ENCODE results near the gene DLEC1. TPM values are rescaled to one million over a fixed set of nuclear protein-coding genes. Genes with fewer than 3 reads are reported as not detected.

DLEC1 gene
- total and polyA plus RNA-seq, 9 donors: 0.17 to 0.87 (median 0.32) TPM

GRCh38 chr3:38138349-38139190, 99.6 kb downstream of the DLEC1 start, which contains the start of gene MYD88:
Gene MYD88 (plus strand): TSS chr3:38138661. CDS start chr3:38138701, 40 bp downstream.
- under 1% methylated on average over 61 of the region's 65 CpGs for WGBS (ENCODE audit: insufficient coverage)
- peak; percentile 86 for DNase-seq
- Histone ChIP-seq H3K4me1 (ENCODE audit: control insufficient read depth, insufficient read depth, low read length) (peaks cover 31% of the 10 kb centered on the region), H3K27ac (ENCODE audit: low read length) (peak within 1 kb of the TSS; percentile 99), H3K36me3 (ENCODE audit: control insufficient read depth, insufficient read depth, low read length) (peaks cover 39% of the 10 kb centered on the region), H3K9me3 (replicated peaks; ENCODE audit: control insufficient read depth, low read depth, low read length) (no peaks in the 10 kb centered on the region), H3K4me3 (ENCODE audit: low read length) (peak within 1 kb of the TSS; percentile 91), H3K27me3 (ENCODE audit: control insufficient read depth, insufficient read depth, low read length) (no peaks in the 10 kb centered on the region)

GRCh38 chr3:38139191-38139590, 100.2 kb downstream of the DLEC1 start:
- WGBS (ENCODE audit: insufficient coverage): 6% methylated on average over 7 of the region's 8 CpGs
- DNase-seq: no peak
- peaks cover 31% of the 10 kb centered on the region for H3K4me1 ChIP-seq (ENCODE audit: control insufficient read depth, insufficient read depth, low read length)

GRCh38 chr3:38139652-38140051, 100.6 kb downstream of the DLEC1 start:
- WGBS (ENCODE audit: insufficient coverage): 100% methylated on average over 1 of the region's 7 CpGs
- Histone ChIP-seq H3K4me3 (ENCODE audit: low read length) (peak overlapping the region; percentile 91), H3K27ac (ENCODE audit: low read length) (no peak overlapping the region), H3K27me3 (ENCODE audit: control insufficient read depth, insufficient read depth, low read length) (no peaks in the 10 kb centered on the region), H3K4me1 (ENCODE audit: control insufficient read depth, insufficient read depth, low read length) (peaks cover 31% of the 10 kb centered on the region), H3K36me3 (ENCODE audit: control insufficient read depth, insufficient read depth, low read length) (peaks cover 28% of the 10 kb centered on the region), H3K9me3 (replicated peaks; ENCODE audit: control insufficient read depth, low read depth, low read length) (no peaks in the 10 kb centered on the region)
- DNase-seq: no peak

More at GRCh38 chr3:38139191-38139590, 100.2 kb downstream of the DLEC1 start:
- Histone ChIP-seq H3K9me3 (replicated peaks; ENCODE audit: control insufficient read depth, low read depth, low read length) (no peaks in the 10 kb centered on the region), H3K27me3 (ENCODE audit: control insufficient read depth, insufficient read depth, low read length) (no peaks in the 10 kb centered on the region), H3K36me3 (ENCODE audit: control insufficient read depth, insufficient read depth, low read length) (peaks cover 33% of the 10 kb centered on the region), H3K27ac (ENCODE audit: low read length) (peak overlapping the region; percentile 99), H3K4me3 (ENCODE audit: low read length) (peak overlapping the region; percentile 91)

DNA sequence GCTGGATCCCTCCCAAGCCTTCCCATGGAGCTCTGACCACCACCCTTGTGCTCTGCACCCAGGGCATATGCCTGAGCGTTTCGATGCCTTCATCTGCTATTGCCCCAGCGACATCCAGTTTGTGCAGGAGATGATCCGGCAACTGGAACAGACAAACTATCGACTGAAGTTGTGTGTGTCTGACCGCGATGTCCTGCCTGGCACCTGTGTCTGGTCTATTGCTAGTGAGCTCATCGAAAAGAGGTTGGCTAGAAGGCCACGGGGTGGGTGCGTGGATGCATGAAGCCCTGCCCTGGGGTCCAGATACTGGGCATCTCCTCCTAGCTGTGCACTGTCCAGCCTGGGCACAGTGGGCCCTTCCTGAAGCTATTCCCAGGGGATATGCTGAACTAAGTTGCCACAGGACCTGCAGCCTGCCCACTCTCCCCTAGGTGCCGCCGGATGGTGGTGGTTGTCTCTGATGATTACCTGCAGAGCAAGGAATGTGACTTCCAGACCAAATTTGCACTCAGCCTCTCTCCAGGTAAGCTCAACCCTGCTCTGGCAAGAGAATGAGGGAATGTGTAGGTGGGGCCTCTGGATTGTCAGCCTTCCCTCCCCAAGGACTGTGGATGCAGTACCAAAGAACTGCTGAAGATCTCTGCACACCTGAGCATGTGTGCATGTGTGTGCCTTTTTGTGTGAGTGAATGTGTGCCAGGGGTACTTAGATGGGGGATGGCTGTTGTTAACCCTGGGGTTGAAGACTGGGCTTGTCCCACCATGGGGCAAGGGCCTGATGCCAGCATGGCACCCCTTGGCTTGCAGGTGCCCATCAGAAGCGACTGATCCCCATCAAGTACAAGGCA, 101.5 kb downstream of the DLEC1 start:
- no peaks in the 10 kb centered on the region for H3K27me3 ChIP-seq (ENCODE audit: control insufficient read depth, insufficient read depth, low read length)
- no peak overlapping the region for H3K4me3 ChIP-seq (ENCODE audit: low read length)
- H3K27ac ChIP-seq (ENCODE audit: low read length): no peak overlapping the region
- peaks cover 29% of the 10 kb centered on the region for H3K4me1 ChIP-seq (ENCODE audit: control insufficient read depth, insufficient read depth, low read length)
- H3K36me3 ChIP-seq (ENCODE audit: control insufficient read depth, insufficient read depth, low read length): peaks cover 25% of the 10 kb centered on the region
- DNase-seq: no peak
- H3K9me3 ChIP-seq (replicated peaks; ENCODE audit: control insufficient read depth, low read depth, low read length): no peaks in the 10 kb centered on the region
- 95% methylated on average over 10 of the region's 13 CpGs for WGBS (ENCODE audit: insufficient coverage)

DNA sequence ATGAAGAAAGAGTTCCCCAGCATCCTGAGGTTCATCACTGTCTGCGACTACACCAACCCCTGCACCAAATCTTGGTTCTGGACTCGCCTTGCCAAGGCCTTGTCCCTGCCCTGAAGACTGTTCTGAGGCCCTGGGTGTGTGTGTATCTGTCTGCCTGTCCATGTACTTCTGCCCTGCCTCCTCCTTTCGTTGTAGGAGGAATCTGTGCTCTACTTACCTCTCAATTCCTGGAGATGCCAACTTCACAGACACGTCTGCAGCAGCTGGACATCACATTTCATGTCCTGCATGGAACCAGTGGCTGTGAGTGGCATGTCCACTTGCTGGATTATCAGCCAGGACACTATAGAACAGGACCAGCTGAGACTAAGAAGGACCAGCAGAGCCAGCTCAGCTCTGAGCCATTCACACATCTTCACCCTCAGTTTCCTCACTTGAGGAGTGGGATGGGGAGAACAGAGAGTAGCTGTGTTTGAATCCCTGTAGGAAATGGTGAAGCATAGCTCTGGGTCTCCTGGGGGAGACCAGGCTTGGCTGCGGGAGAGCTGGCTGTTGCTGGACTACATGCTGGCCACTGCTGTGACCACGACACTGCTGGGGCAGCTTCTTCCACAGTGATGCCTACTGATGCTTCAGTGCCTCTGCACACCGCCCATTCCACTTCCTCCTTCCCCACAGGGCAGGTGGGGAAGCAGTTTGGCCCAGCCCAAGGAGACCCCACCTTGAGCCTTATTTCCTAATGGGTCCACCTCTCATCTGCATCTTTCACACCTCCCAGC, 102.4 kb downstream of the DLEC1 start:
- DNase-seq: no peak
- Histone ChIP-seq H3K4me3 (ENCODE audit: low read length) (no peak overlapping the region), H3K4me1 (ENCODE audit: control insufficient read depth, insufficient read depth, low read length) (peaks cover 24% of the 10 kb centered on the region), H3K27me3 (ENCODE audit: control insufficient read depth, insufficient read depth, low read length) (no peaks in the 10 kb centered on the region), H3K27ac (ENCODE audit: low read length) (no peak overlapping the region), H3K9me3 (replicated peaks; ENCODE audit: control insufficient read depth, low read depth, low read length) (peaks cover 3% of the 10 kb centered on the region), H3K36me3 (ENCODE audit: control insufficient read depth, insufficient read depth, low read length) (peaks cover 25% of the 10 kb centered on the region)
- WGBS (ENCODE audit: insufficient coverage): 94% methylated on average over 5 of the region's 7 CpGs

DNA sequence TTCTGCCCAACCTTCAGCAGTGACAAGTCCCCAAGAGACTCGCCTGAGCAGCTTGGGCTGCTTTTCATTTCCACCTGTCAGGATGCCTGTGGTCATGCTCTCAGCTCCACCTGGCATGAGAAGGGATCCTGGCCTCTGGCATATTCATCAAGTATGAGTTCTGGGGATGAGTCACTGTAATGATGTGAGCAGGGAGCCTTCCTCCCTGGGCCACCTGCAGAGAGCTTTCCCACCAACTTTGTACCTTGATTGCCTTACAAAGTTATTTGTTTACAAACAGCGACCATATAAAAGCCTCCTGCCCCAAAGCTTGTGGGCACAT, 102.9 kb downstream of the DLEC1 start:
- Histone ChIP-seq H3K27ac (ENCODE audit: low read length) (no peak overlapping the region), H3K4me1 (ENCODE audit: control insufficient read depth, insufficient read depth, low read length) (peaks cover 24% of the 10 kb centered on the region), H3K36me3 (ENCODE audit: control insufficient read depth, insufficient read depth, low read length) (peaks cover 25% of the 10 kb centered on the region), H3K4me3 (ENCODE audit: low read length) (no peak overlapping the region), H3K27me3 (ENCODE audit: control insufficient read depth, insufficient read depth, low read length) (no peaks in the 10 kb centered on the region), H3K9me3 (replicated peaks; ENCODE audit: control insufficient read depth, low read depth, low read length) (peaks cover 3% of the 10 kb centered on the region)
- WGBS (ENCODE audit: insufficient coverage): 86% methylated on average over 1 of the region's 2 CpGs
- DNase-seq: no peak

GRCh38 chr3:38142959-38143358, 104.0 kb downstream of the DLEC1 start:
- no CpG with 5 or more reads among the region's 1 CpG for WGBS (ENCODE audit: insufficient coverage)
- Histone ChIP-seq H3K4me3 (ENCODE audit: low read length) (no peak overlapping the region), H3K27me3 (ENCODE audit: control insufficient read depth, insufficient read depth, low read length) (no peaks in the 10 kb centered on the region), H3K27ac (ENCODE audit: low read length) (no peak overlapping the region), H3K4me1 (ENCODE audit: control insufficient read depth, insufficient read depth, low read length) (peaks cover 19% of the 10 kb centered on the region), H3K36me3 (ENCODE audit: control insufficient read depth, insufficient read depth, low read length) (peaks cover 25% of the 10 kb centered on the region), H3K9me3 (replicated peaks; ENCODE audit: control insufficient read depth, low read depth, low read length) (peaks cover 5% of the 10 kb centered on the region)
- no peak for DNase-seq

DNA sequence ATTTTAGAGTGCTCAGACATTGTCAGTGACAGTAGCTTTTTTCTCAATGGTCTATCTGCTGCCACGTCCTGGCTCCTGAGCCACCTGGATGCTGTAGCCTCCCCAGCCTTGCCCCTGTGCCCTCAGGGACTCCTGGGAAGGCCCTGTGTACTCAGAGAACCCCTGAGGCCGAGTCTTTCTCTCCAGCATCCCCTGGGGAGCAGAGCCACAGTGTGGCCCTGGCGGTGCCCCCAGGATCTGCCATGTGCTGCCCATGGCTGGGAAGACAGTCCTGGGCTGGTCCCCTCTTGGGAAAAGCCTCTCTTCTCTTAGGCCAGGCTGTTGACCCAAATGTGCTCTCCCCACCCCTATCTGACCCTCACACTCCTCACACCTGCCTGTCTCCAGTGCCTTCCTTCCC, 104.5 kb downstream of the DLEC1 start:
- H3K27ac ChIP-seq (ENCODE audit: low read length): no peak overlapping the region
- peaks cover 16% of the 10 kb centered on the region for H3K4me1 ChIP-seq (ENCODE audit: control insufficient read depth, insufficient read depth, low read length)
- H3K9me3 ChIP-seq (replicated peaks; ENCODE audit: control insufficient read depth, low read depth, low read length): peaks cover 5% of the 10 kb centered on the region
- no peak for DNase-seq
- no peak overlapping the region for H3K4me3 ChIP-seq (ENCODE audit: low read length)
- H3K27me3 ChIP-seq (ENCODE audit: control insufficient read depth, insufficient read depth, low read length): no peaks in the 10 kb centered on the region
- WGBS (ENCODE audit: insufficient coverage): 58% methylated on average over 3 of the region's 3 CpGs
- peaks cover 25% of the 10 kb centered on the region for H3K36me3 ChIP-seq (ENCODE audit: control insufficient read depth, insufficient read depth, low read length)

DNA sequence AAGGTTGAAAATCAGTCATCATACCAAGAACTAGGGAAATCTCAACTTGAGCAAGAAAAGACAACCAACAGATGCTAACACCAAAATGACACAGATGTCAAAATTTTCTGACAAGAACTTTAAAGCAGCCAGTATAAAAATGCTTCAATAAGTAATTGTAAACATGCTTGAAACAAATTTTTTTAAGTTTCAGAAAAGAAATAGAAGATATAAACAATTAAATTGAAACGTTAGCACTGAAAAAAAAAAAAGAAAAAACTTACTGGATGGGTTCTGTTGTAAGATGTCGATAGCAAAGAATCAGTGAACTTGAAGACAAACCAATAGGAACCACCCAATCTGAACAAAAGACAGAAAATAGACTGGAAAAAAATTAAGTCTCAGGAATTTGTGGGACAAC, 107.5 kb downstream of the DLEC1 start:
- Histone ChIP-seq H3K4me1 (ENCODE audit: control insufficient read depth, insufficient read depth, low read length) (no peaks in the 10 kb centered on the region), H3K9me3 (replicated peaks; ENCODE audit: control insufficient read depth, low read depth, low read length) (peaks cover 5% of the 10 kb centered on the region), H3K27ac (ENCODE audit: low read length) (no peak overlapping the region), H3K4me3 (ENCODE audit: low read length) (no peak overlapping the region), H3K27me3 (ENCODE audit: control insufficient read depth, insufficient read depth, low read length) (no peaks in the 10 kb centered on the region), H3K36me3 (ENCODE audit: control insufficient read depth, insufficient read depth, low read length) (peaks cover 10% of the 10 kb centered on the region)
- WGBS (ENCODE audit: insufficient coverage): no CpG with 5 or more reads among the region's 2 CpGs
- DNase-seq: no peak
